NCI-H1694 treated with DMSO at 0.1 percent for 48 hours (cell line): ENCODE measurements around the gene ITPA.

Experiments
- DNase-seq: peaks from one replicate; lab custom pipeline; 2025; lab: John Stamatoyannopoulos, UW

Gene ITPA

GRCh38 chr20:3227936-3228749 is 18.8 kb downstream of the ITPA start:
- no peak for DNase-seq

GRCh38 chr20:3228750-3229032 is 19.4 kb downstream of the ITPA start:
- DNase-seq = no peak

- DNase-seq = no peak
Measured at GRCh38 chr20:3229158-3229557, 19.9 kb downstream of the ITPA start.

GRCh38 chr20:3229798-3230197 is 20.5 kb downstream of the ITPA start:
- no peak for DNase-seq

- DNase-seq = no peak
Measured at GRCh38 chr20:3231116-3231515, 21.8 kb downstream of the ITPA start.

- DNase-seq = no peak
Measured at GRCh38 chr20:3231889-3232588, 22.7 kb downstream of the ITPA start.

GRCh38 chr20:3233131-3233990 is 24.1 kb downstream of the ITPA start:
- no peak for DNase-seq

- no peak for DNase-seq
Measured at GRCh38 chr20:3233991-3234498, 24.7 kb downstream of the ITPA start.

GRCh38 chr20:3235666-3236324 is 26.5 kb downstream of the ITPA start:
- no peak for DNase-seq

GRCh38 chr20:3237011-3237957 is 28.0 kb downstream of the ITPA start:
- DNase-seq = no peak

GRCh38 chr20:3237958-3238615 is 28.8 kb downstream of the ITPA start:
- DNase-seq = no peak

- DNase-seq = no peak
Measured at GRCh38 chr20:3238616-3239025, 29.3 kb downstream of the ITPA start.

- DNase-seq = no peak
Measured at GRCh38 chr20:3239026-3239866, 29.9 kb downstream of the ITPA start, which contains the start of gene SLC4A11. TSS of gene SLC4A11 (minus strand) at chr20:3239190. CDS start at chr20:3239137, 53 bp downstream.

- DNase-seq = no peak
Measured at GRCh38 chr20:3239867-3240775, 30.8 kb downstream of the ITPA start.

- no peak for DNase-seq
Measured at GRCh38 chr20:3240776-3241363, 31.6 kb downstream of the ITPA start.

- DNase-seq = no peak
Measured at GRCh38 chr20:3242172-3242692, 32.9 kb downstream of the ITPA start.

- no peak for DNase-seq
Measured at GRCh38 chr20:3243718-3244358, 34.5 kb downstream of the ITPA start.
